GM23338 (cell line): Measurements from ENCODE around the gene RAB3IL1.

Source experiments
- CREB1 ChIP-seq: fragments of 250-450 bp; sonication (Bioruptor Pico); IDR thresholded peaks from 2 replicates; pipeline ENCODE4 v1.5.0; 2020; ENCODE audit warnings: low read depth, mild to moderate bottlenecking, moderate library complexity
- CTCF ChIP-seq, 2 experiments: fragments of 200-600 bp in 1 of 2; sonication (generic) in 1 of 2; conservative IDR thresholded peaks; 2 replicates each; pipeline versions ENCODE4 v1.5.1 to v1.6.1; 2016 to 2017; ENCODE audit warnings: antibody characterized with exemption in 2 of 2, low read depth in 2 of 2, mild to moderate bottlenecking in 2 of 2, moderate library complexity in 1 of 2
- EZH2 ChIP-seq: fragments of 200-600 bp; sonication (generic); IDR thresholded peaks from one replicate; pipeline ENCODE4 v1.8.0; 2017; ENCODE audit warnings: antibody characterized with exemption, mild to moderate bottlenecking, low read depth; ENCODE audit not compliant: unreplicated experiment
- EZH2phosphoT487 ChIP-seq: fragments of 200-600 bp; sonication (generic); IDR thresholded peaks from one replicate; pipeline ENCODE4 v1.8.1; 2018; ENCODE audit warnings: antibody characterized with exemption; ENCODE audit not compliant: unreplicated experiment
- POLR2AphosphoS5 ChIP-seq: IDR thresholded peaks from 2 replicates; pipeline ENCODE4 v1.6.1; 2016; ENCODE audit warnings: antibody characterized with exemption, low read depth
- ZNF462 ChIP-seq: fragments of 250-450 bp; sonication (Bioruptor Pico); IDR thresholded peaks from 2 replicates; pipeline ENCODE4 v1.5.0; 2020; ENCODE audit warnings: mild to moderate bottlenecking, moderate library complexity

GRCh38 chr11:61892085-61892370 is 25.3 kb downstream of the RAB3IL1 start:
- TF ChIP-seq CTCF (conservative IDR thresholded peaks at IDR 0.05; ENCODE audit: low read depth in 2 of 2) (no peak), ZNF462 (CRISPR knock-in tag) (no peak), POLR2AphosphoS5 (no peak), CREB1 (CRISPR knock-in tag) (no peak), EZH2phosphoT487 (no peak), EZH2 (no peak)
